ENCODE measurements around the gene PLEKHG2. TPM values are rescaled to one million over a fixed set of nuclear protein-coding genes. Genes with fewer than 3 reads are reported as not detected.

Gene PLEKHG2
- total RNA-seq, 3 donors from 2014 or later, result 6.5 to 26.7 (median 17.9) TPM

DNA sequence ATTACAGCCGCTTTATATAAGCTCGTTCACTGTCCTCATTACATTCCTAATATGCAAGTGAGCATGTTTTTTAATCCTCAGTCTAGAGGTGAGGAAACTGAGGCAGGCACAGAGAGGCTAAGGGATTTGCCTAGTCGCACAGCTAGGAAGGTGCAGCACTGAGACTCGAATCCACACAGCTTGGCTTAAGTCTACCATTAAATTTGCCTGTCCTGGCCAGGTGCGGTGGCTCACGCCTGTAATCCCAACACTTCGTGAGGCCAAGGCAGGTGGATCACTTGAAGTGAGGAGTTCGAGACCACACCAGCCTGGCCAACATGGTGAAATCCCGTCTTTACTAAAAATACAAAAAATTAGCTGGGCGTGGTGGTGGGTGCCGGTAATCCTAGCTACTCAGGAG lies 15.2 kb downstream of the PLEKHG2 start:
- intact Hi-C loops (cut with DNase I, micrococcal nuclease), result no loop called here
- Histone ChIP-seq H3K4me3 (no peak overlapping the region), H3K36me3 (ENCODE audit: low read depth) (no peaks in the 10 kb centered on the region), H3K4me1 (ENCODE audit: low read depth) (peaks cover 3% of the 10 kb centered on the region), H3K9me3 (no peaks in the 10 kb centered on the region)
- TF ChIP-seq, protein P1, sequence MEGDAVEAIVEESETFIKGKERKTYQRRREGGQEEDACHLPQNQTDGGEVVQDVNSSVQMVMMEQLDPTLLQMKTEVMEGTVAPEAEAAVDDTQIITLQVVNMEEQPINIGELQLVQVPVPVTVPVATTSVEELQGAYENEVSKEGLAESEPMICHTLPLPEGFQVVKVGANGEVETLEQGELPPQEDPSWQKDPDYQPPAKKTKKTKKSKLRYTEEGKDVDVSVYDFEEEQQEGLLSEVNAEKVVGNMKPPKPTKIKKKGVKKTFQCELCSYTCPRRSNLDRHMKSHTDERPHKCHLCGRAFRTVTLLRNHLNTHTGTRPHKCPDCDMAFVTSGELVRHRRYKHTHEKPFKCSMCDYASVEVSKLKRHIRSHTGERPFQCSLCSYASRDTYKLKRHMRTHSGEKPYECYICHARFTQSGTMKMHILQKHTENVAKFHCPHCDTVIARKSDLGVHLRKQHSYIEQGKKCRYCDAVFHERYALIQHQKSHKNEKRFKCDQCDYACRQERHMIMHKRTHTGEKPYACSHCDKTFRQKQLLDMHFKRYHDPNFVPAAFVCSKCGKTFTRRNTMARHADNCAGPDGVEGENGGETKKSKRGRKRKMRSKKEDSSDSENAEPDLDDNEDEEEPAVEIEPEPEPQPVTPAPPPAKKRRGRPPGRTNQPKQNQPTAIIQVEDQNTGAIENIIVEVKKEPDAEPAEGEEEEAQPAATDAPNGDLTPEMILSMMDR (IDR thresholded peaks at IDR 0.05), result no peak
- no peak for DNase-seq
- ATAC-seq, result no peak

DNA sequence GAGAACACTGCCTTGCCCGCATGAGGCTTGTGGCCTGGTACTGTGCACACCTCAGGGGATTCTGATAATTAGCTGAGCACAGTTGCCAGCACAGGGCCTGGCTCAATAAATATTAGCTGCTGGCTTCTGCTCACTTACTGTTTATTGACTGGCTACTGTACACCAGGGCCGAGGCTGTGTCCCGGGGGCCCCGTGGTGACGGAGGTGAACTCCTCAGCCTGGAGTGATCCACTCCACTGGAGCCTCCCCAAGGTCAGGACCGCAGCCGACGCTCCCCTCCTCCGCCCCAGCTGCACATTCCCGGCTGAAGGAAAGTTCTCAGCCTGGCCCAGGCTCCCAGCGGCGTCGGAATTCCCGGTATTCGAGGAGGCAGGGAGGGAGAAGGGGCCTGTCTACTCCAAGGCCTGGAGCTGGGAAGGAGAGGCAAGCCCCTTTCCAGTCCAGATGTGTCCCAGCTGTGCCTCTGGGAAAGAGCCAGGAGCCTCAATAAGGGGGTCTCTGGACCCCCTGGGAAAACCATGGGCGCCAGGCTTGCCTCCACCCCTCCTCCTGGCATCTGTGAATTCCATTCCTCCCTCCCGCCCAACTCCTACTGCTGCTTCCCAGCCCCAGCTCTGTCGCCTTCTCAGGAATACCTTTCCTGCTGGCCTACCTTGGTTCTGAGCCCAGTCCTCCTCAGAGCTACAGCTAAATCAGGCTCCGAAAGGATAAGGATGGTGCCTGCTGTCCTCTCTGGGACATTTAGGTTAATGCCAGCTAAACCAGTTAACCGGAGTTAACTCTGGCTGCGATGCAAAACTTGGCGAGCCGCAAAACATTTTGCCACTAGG lies 16.0 kb downstream of the PLEKHG2 start:
- intact Hi-C loops (cut with DNase I, micrococcal nuclease), result no loop called here
- Histone ChIP-seq H3K9me3 (no peaks in the 10 kb centered on the region), H3K4me3 (no peak overlapping the region), H3K36me3 (ENCODE audit: low read depth) (peaks cover 4% of the 10 kb centered on the region), H3K4me1 (ENCODE audit: low read depth) (peaks cover 3% of the 10 kb centered on the region)
- TF ChIP-seq, protein P1 (IDR thresholded peaks at IDR 0.05), result no peak
- peak in 2 of 3 donors; percentile 55 to 67 for DNase-seq
- ATAC-seq, result peak; percentile 27

DNA sequence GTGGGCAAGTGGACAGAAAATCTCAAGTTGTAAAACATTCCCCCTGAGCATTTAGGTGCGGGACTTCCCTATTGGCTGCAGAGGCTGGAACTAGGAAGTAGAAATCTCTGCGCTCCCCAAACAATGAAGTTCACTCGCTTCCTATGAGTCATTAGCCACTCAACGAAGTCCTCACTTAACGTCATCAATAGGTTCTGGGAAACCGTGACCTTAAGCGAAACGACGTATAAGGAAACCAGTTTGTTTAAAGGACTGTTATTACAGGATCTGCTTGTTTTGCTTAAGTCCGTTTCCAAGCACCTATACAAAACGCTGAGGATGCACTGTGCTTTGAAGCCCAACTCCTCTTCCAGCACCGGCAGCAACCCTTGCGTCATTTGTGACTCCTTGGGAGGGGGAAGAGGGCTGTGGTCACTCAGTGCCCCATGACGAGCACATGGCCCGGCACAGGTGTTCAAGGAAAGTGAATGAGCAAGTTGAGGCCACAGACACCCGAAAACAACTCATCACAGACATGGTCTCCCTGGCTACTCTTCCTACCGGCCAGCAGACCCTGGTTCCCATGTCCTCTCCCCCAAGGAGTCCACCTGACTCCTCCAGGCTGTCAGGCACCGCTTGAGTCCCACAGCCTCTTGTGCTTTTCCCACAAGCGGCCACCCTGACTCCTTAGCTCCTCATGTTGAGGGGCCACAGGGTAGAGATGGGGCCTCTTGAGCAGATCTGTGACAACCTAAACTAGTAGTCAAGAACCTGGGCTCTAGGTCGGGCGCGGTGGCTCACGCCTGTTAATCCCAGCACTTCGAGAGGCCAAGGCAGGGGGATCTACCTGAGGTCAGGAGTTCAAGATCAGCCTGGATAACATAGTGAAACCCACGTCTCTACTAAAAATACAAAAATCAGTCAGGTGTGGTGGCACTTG lies 18.5 kb downstream of the PLEKHG2 start:
- Histone ChIP-seq H3K36me3 (ENCODE audit: low read depth) (peaks cover 5% of the 10 kb centered on the region), H3K4me3 (no peak overlapping the region), H3K9me3 (no peaks in the 10 kb centered on the region), H3K4me1 (ENCODE audit: low read depth) (peaks cover 18% of the 10 kb centered on the region)
- DNase-seq, result peak in 1 of 3 donors; percentile 61
- TF ChIP-seq, protein P1 (IDR thresholded peaks at IDR 0.05), result no peak
- intact Hi-C loops (cut with DNase I, micrococcal nuclease), result no loop called here
- ATAC-seq, result peak; percentile 76

DNA sequence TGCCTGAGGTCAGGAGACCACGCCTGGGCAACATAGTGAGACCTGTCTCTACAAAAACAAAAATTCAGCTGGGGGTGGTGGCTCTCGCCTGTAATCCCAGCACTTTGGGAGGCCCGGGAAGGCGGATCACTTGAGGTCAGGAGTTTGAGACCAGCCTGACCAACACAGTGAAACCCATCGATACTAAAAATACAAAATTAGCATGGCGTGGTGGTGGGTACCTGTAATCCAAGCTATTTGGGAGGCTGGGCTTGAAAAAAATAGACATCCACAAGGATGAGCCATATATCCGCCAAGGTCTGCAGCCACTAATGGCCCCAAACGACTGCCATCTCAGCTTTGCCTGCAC lies 20.2 kb downstream of the PLEKHG2 start:
- intact Hi-C loops (cut with DNase I, micrococcal nuclease), result no loop called here
- Histone ChIP-seq H3K9me3 (no peaks in the 10 kb centered on the region), H3K4me3 (no peak overlapping the region), H3K4me1 (ENCODE audit: low read depth) (peaks cover 24% of the 10 kb centered on the region), H3K36me3 (ENCODE audit: low read depth) (peaks cover 5% of the 10 kb centered on the region)
- ATAC-seq, result no peak
- TF ChIP-seq, protein P1 (IDR thresholded peaks at IDR 0.05), result no peak
- DNase-seq, result peak in 1 of 3 donors; percentile 13

DNA sequence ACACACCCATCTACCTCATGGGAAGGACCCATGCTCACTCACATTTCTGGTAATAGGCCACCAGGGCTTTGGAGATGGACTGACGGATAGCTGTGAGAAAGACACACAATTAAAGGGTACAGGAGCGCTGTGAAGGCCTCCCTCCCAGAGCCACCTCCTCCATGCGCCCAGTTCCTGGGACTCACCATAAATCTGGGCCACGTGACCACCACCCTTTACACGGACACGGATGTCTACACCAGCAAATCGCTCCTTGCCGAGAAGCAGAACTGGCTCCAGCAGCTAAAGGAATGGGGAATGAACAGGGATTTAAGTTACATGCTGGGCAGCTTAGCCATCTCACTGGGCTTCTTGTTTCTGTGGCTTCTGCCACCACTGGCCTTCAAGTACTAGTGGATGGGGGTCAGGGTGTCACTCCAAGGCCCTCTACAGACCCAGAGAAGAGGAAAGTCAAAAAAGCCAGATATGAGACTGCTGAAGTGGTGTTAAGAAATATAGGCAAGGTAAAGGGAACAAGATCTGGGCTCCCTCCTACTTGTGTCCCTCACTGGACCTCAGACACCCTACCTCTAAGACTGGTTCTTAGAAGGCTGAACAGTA lies 21.1 kb downstream of the PLEKHG2 start:
- intact Hi-C loops (cut with DNase I, micrococcal nuclease), result no loop called here
- no peak for ATAC-seq
- DNase-seq, result peak in 1 of 3 donors; percentile 37
- peaks cover 24% of the 10 kb centered on the region for H3K4me1 ChIP-seq (ENCODE audit: low read depth)
- TF ChIP-seq, protein P1 (IDR thresholded peaks at IDR 0.05), result no peak
- no peak overlapping the region for H3K4me3 ChIP-seq
- peaks cover 5% of the 10 kb centered on the region for H3K36me3 ChIP-seq (ENCODE audit: low read depth)
- H3K9me3 ChIP-seq, result no peaks in the 10 kb centered on the region

Measured in mucosa of descending colon (tissue), 3 donors.